Keratinocyte (primary cell): ENCODE data around the gene WDR35. TPM values are rescaled to one million over a fixed set of nuclear protein-coding genes. Genes with fewer than 3 reads are reported as not detected.
"Not testable (repeated sequence)": the region's sequence is repeated elsewhere in the genome, so short reads cannot be mapped to it uniquely, and the experiment has no call there.

Experiments used
- DNase-seq: peaks from one replicate; pipeline ENCODE4 v3.0.0-alpha.2; 2011; ENCODE audit warnings: low read depth, missing footprints, low spot score
- FAIRE-seq: peaks from 2 replicates; lab custom pipeline; 2011; peaks lifted over from hg19 to GRCh38; lab: Jason Lieb, UNC
- H2AFZ ChIP-seq: 2 replicates; pipeline ENCODE4 v1.6.0; 2012; ENCODE audit warnings: low read length, control low read depth, inconsistent platforms; ENCODE audit not compliant: control insufficient read depth
- H3K27ac ChIP-seq: 2 replicates; pipeline ENCODE4 v1.5.1; 2011; ENCODE audit warnings: low read length; ENCODE audit not compliant: control insufficient read depth, insufficient read depth
- H3K27me3 ChIP-seq: 3 replicates; pipeline ENCODE4 v1.6.0; 2011; ENCODE audit warnings: low read length; ENCODE audit not compliant: control insufficient read depth, insufficient read depth; ENCODE audit errors: extremely low read depth
- H3K36me3 ChIP-seq, 2 experiments: 2 replicates in 1 of 2; 3 replicates in 1 of 2; pipeline ENCODE4 v1.5.1; 2011; ENCODE audit warnings: low read length in 2 of 2, mild to moderate bottlenecking in 1 of 2; ENCODE audit not compliant: control insufficient read depth in 2 of 2, insufficient read depth in 2 of 2; ENCODE audit errors: extremely low read depth in 1 of 2
- H3K4me1 ChIP-seq: 3 replicates; pipeline ENCODE4 v1.5.1; 2011; ENCODE audit warnings: low read length; ENCODE audit not compliant: control insufficient read depth, insufficient read depth; ENCODE audit errors: extremely low read depth
- H3K4me2 ChIP-seq: 3 replicates; pipeline ENCODE4 v1.6.0; 2011; ENCODE audit warnings: low read depth, low read length; ENCODE audit not compliant: control insufficient read depth, insufficient read depth; ENCODE audit errors: extremely low read depth
- H3K4me3 ChIP-seq, 3 experiments: fragments of 200-600 bp in 1 of 3; sonication (generic) in 1 of 3; 2 replicates in 2 of 3; 3 replicates in 1 of 3; pipeline ENCODE4 v1.5.1; 2011 to 2016; ENCODE audit warnings: low read length in 3 of 3, mild to moderate bottlenecking in 3 of 3, control low read depth in 2 of 3, inconsistent platforms in 1 of 3, low read depth in 1 of 3, mixed read lengths in 1 of 3, mixed run types in 1 of 3, moderate library complexity in 1 of 3; ENCODE audit not compliant: control insufficient read depth in 2 of 3, insufficient read depth in 2 of 3; ENCODE audit errors: extremely low read depth in 1 of 3
- H3K79me2 ChIP-seq: 2 replicates; pipeline ENCODE4 v1.6.0; 2012; ENCODE audit warnings: low read length; ENCODE audit not compliant: control insufficient read depth, insufficient read depth
- H3K9ac ChIP-seq: 3 replicates; pipeline ENCODE4 v1.6.0; 2011; ENCODE audit warnings: low read length; ENCODE audit not compliant: control insufficient read depth, insufficient read depth; ENCODE audit errors: extremely low read depth
- H3K9me1 ChIP-seq: 3 replicates; pipeline ENCODE4 v1.6.0; 2011; ENCODE audit warnings: low read length; ENCODE audit not compliant: control insufficient read depth, insufficient read depth; ENCODE audit errors: extremely low read depth
- H3K9me3 ChIP-seq: 2 replicates; pipeline ENCODE4 v1.5.1; 2012; ENCODE audit warnings: low read depth, low read length; ENCODE audit not compliant: control insufficient read depth
- H4K20me1 ChIP-seq: 3 replicates; pipeline ENCODE4 v1.6.0; 2011; ENCODE audit warnings: low read length; ENCODE audit not compliant: control insufficient read depth, insufficient read depth; ENCODE audit errors: extremely low read depth
- CTCF ChIP-seq, 3 experiments: IDR thresholded peaks in 1 of 3; conservative IDR thresholded peaks in 1 of 3; optimal IDR thresholded peaks in 1 of 3; 2 replicates in 2 of 3; 3 replicates in 1 of 3; pipeline versions ENCODE3 to v1.5.1; 2011; ENCODE audit warnings: low read length in 3 of 3, mild to moderate bottlenecking in 3 of 3, moderate library complexity in 2 of 3, control low read depth in 1 of 3, inconsistent platforms in 1 of 3; ENCODE audit not compliant: insufficient read depth in 2 of 3; ENCODE audit errors: extremely low read depth in 1 of 3
- EZH2 ChIP-seq: IDR thresholded peaks from one replicate; pipeline ENCODE4 v1.6.1; 2012; ENCODE audit warnings: inconsistent platforms, mild to moderate bottlenecking, low read length, moderate library complexity
- dilution Hi-C: fragments of 300-500 bp; cut with MboI; formaldehyde crosslinking; loops from one replicate; pipeline ENCODE4 v1.7.0; 2020; ENCODE audit warnings: low sequenced_read_pairs; ENCODE audit not compliant: extremely low pct_ligation_motif_present
- polyA plus RNA-seq, 5 experiments: library from polyadenylated mRNA; depleted of rRNA in 3 of 5; stranded (reverse) in 3 of 5; stranded (forward) in 1 of 5; unstranded in 1 of 5; fragments of >200 nt; gene quantifications; 1 replicate in 1 of 5; 2 replicates in 3 of 5; 3 replicates in 1 of 5; pipeline versions ENCODE4 v1.2.1 to v1.2.3, GENCODE V29; 2011 to 2012; ENCODE audit warnings: missing spikeins in 2 of 5, low read depth in 1 of 5, low replicate concordance in 1 of 5

Gene WDR35
- polyA plus RNA-seq, 1 donor (not counting 4 experiments of a cell fraction or from before 2014, with no cell fraction given) = 8.8 TPM

GRCh38 chr2:19881908-19882265, 108.0 kb downstream of the WDR35 start:
- Histone ChIP-seq H2AFZ (no peak overlapping the region), H3K4me3 (no peak overlapping the region), H3K36me3 (no peaks in the 10 kb centered on the region), H3K27me3 (no peaks in the 10 kb centered on the region), H3K9me3 (no peaks in the 10 kb centered on the region), H4K20me1 (no peaks in the 10 kb centered on the region), H3K9ac (no peak overlapping the region), H3K79me2 (no peaks in the 10 kb centered on the region), H3K4me2 (no peak overlapping the region), H3K4me1 (peaks cover 7% of the 10 kb centered on the region), H3K9me1 (no peaks in the 10 kb centered on the region), H3K27ac (no peak overlapping the region)
- dilution Hi-C loops = no loop called here
- DNase-seq = no peak
- FAIRE-seq = no peak
- TF ChIP-seq EZH2 = no peak
- no peak for TF ChIP-seq CTCF (optimal IDR thresholded peaks at IDR 0.05 in 1 of 3, IDR thresholded peaks at IDR 0.05 in 1 of 3, conservative IDR thresholded peaks at IDR 0.05 in 1 of 3; ENCODE audit: extremely low read depth in 1 of 3, insufficient read depth in 2 of 3, low read length in 3 of 3)

GRCh38 chr2:19881221-19881907, 108.5 kb downstream of the WDR35 start:
- TF ChIP-seq CTCF (optimal IDR thresholded peaks at IDR 0.05 in 1 of 3, IDR thresholded peaks at IDR 0.05 in 1 of 3, conservative IDR thresholded peaks at IDR 0.05 in 1 of 3; ENCODE audit: extremely low read depth in 1 of 3, insufficient read depth in 2 of 3, low read length in 3 of 3) (no peak), EZH2 (no peak)
- Histone ChIP-seq H3K79me2 (no peaks in the 10 kb centered on the region), H3K9ac (no peak overlapping the region), H2AFZ (no peak overlapping the region), H3K27ac (no peak overlapping the region), H3K4me2 (no peak overlapping the region), H3K27me3 (no peaks in the 10 kb centered on the region), H3K9me1 (no peaks in the 10 kb centered on the region), H3K36me3 (no peaks in the 10 kb centered on the region), H3K9me3 (no peaks in the 10 kb centered on the region), H3K4me1 (peaks cover 4% of the 10 kb centered on the region), H4K20me1 (no peaks in the 10 kb centered on the region), H3K4me3 (no peak overlapping the region)
- FAIRE-seq (no peak), DNase-seq (no peak)
- dilution Hi-C loops = no loop called here

GRCh38 chr2:19880191-19880590, 109.7 kb downstream of the WDR35 start:
- DNase-seq, H3K9me3 ChIP-seq, H3K27ac ChIP-seq, H3K9ac ChIP-seq, H2AFZ ChIP-seq, FAIRE-seq, H3K4me1 ChIP-seq, H3K9me1 ChIP-seq, H3K36me3 ChIP-seq, dilution Hi-C loops, H3K4me2 ChIP-seq, H3K79me2 ChIP-seq, H4K20me1 ChIP-seq, H3K27me3 ChIP-seq, H3K4me3 ChIP-seq: not testable (repeated sequence)
